ENCODE results near the gene ZPBP. TPM values are rescaled to one million over a fixed set of nuclear protein-coding genes. Genes with fewer than 3 reads are reported as not detected.
"Not testable (repeated sequence)": the region's sequence is repeated elsewhere in the genome, so short reads cannot be mapped to it uniquely, and the experiment has no call there.

The ZPBP gene
- total and polyA plus RNA-seq, 5 donors from 2014 or later: 0.28 TPM; not detected in 4

GRCh38 chr7:50041165-50041564, 51.9 kb downstream of the ZPBP start:
- H3K27me3 Mint-ChIP-seq: peaks cover 15% of the 10 kb centered on the region
- not testable (repeated sequence) for H3K36me3 Mint-ChIP-seq; H3K4me1 Mint-ChIP-seq; H3K4me3 Mint-ChIP-seq; H3K27ac Mint-ChIP-seq; H3K9me3 ChIP-seq (ENCODE audit: control insufficient read depth in 2 of 2, low read length in 2 of 2); DNase-seq; ATAC-seq (ENCODE audit: low read depth in 2 of 2); H3K4me3 ChIP-seq (ENCODE audit: low read depth, low read length); H3K27me3 ChIP-seq (ENCODE audit: control insufficient read depth, insufficient read depth, low read length); H3K27ac ChIP-seq (ENCODE audit: insufficient read depth, low read length, poor library complexity, severe bottlenecking); H3K4me1 ChIP-seq (ENCODE audit: control insufficient read depth, insufficient read depth, low read length, poor library complexity, severe bottlenecking); H3K36me3 ChIP-seq (ENCODE audit: control insufficient read depth, insufficient read depth, low read length)
- peaks cover 0 to 20% (median 6%) of the 10 kb centered on the region in 7 donors for H3K9me3 Mint-ChIP-seq

GRCh38 chr7:50037086-50037485, 56.0 kb downstream of the ZPBP start:
- Histone ChIP-seq H3K4me3 (ENCODE audit: low read depth, low read length) (no peak overlapping the region), H3K4me1 (ENCODE audit: control insufficient read depth, insufficient read depth, low read length, poor library complexity, severe bottlenecking) (no peaks in the 10 kb centered on the region), H3K27ac (ENCODE audit: insufficient read depth, low read length, poor library complexity, severe bottlenecking) (no peak overlapping the region), H3K27me3 (ENCODE audit: control insufficient read depth, insufficient read depth, low read length) (peaks cover 2% of the 10 kb centered on the region), H3K9me3 (ENCODE audit: control insufficient read depth in 2 of 2, low read length in 2 of 2) (no peaks in the 10 kb centered on the region), H3K36me3 (ENCODE audit: control insufficient read depth, insufficient read depth, low read length) (no peaks in the 10 kb centered on the region)
- Mint-ChIP-seq H3K9me3 (peaks cover 0 to 4% (median 0%) of the 10 kb centered on the region in 7 donors), H3K36me3 (no peaks in the 10 kb centered on the region), H3K4me3 (no peak overlapping the region), H3K27me3 (peaks cover 28% of the 10 kb centered on the region), H3K4me1 (no peaks in the 10 kb centered on the region), H3K27ac (no peak overlapping the region)
- DNase-seq (no peak), ATAC-seq (ENCODE audit: low read depth in 2 of 2) (no peak)

- Mint-ChIP-seq H3K4me1 (no peaks in the 10 kb centered on the region), H3K9me3 (peaks cover 0 to 8% (median 0%) of the 10 kb centered on the region in 7 donors), H3K4me3 (no peak overlapping the region), H3K36me3 (no peaks in the 10 kb centered on the region), H3K27ac (no peak overlapping the region), H3K27me3 (peaks cover 23% of the 10 kb centered on the region)
- no peaks in the 10 kb centered on the region for H3K36me3 ChIP-seq (ENCODE audit: control insufficient read depth, insufficient read depth, low read length)
- H3K27me3 ChIP-seq (ENCODE audit: control insufficient read depth, insufficient read depth, low read length): peaks cover 2% of the 10 kb centered on the region
- no peak for DNase-seq
- no peak overlapping the region for H3K4me3 ChIP-seq (ENCODE audit: low read depth, low read length)
- no peaks in the 10 kb centered on the region for H3K9me3 ChIP-seq (ENCODE audit: control insufficient read depth in 2 of 2, low read length in 2 of 2)
- no peaks in the 10 kb centered on the region for H3K4me1 ChIP-seq (ENCODE audit: control insufficient read depth, insufficient read depth, low read length, poor library complexity, severe bottlenecking)
- no peak overlapping the region for H3K27ac ChIP-seq (ENCODE audit: insufficient read depth, low read length, poor library complexity, severe bottlenecking)
- no peak for ATAC-seq (ENCODE audit: low read depth in 2 of 2)
Observed at GRCh38 chr7:50022991-50023390, 70.1 kb downstream of the ZPBP start.

- Histone ChIP-seq H3K27ac (ENCODE audit: insufficient read depth, low read length, poor library complexity, severe bottlenecking) (no peak overlapping the region), H3K4me1 (ENCODE audit: control insufficient read depth, insufficient read depth, low read length, poor library complexity, severe bottlenecking) (no peaks in the 10 kb centered on the region), H3K36me3 (ENCODE audit: control insufficient read depth, insufficient read depth, low read length) (no peaks in the 10 kb centered on the region), H3K9me3 (ENCODE audit: control insufficient read depth in 2 of 2, low read length in 2 of 2) (no peaks in the 10 kb centered on the region), H3K27me3 (ENCODE audit: control insufficient read depth, insufficient read depth, low read length) (peaks cover 2% of the 10 kb centered on the region), H3K4me3 (ENCODE audit: low read depth, low read length) (no peak overlapping the region)
- H3K36me3 Mint-ChIP-seq: no peaks in the 10 kb centered on the region
- no peak for ATAC-seq (ENCODE audit: low read depth in 2 of 2)
- H3K27ac Mint-ChIP-seq: no peak overlapping the region
- H3K27me3 Mint-ChIP-seq: peaks cover 23% of the 10 kb centered on the region
- H3K4me3 Mint-ChIP-seq: no peak overlapping the region
- no peak for DNase-seq
- H3K9me3 Mint-ChIP-seq: peaks cover 0 to 8% (median 0%) of the 10 kb centered on the region in 7 donors
- no peaks in the 10 kb centered on the region for H3K4me1 Mint-ChIP-seq
Observed at GRCh38 chr7:50022451-50022850, 70.6 kb downstream of the ZPBP start.

GRCh38 chr7:49995681-49996080, 97.4 kb downstream of the ZPBP start:
- Histone ChIP-seq H3K4me1 (ENCODE audit: control insufficient read depth, insufficient read depth, low read length, poor library complexity, severe bottlenecking) (no peaks in the 10 kb centered on the region), H3K4me3 (ENCODE audit: low read depth, low read length) (no peak overlapping the region), H3K27me3 (ENCODE audit: control insufficient read depth, insufficient read depth, low read length) (peaks cover 6% of the 10 kb centered on the region), H3K9me3 (ENCODE audit: control insufficient read depth in 2 of 2, low read length in 2 of 2) (no peaks in the 10 kb centered on the region), H3K36me3 (ENCODE audit: control insufficient read depth, insufficient read depth, low read length) (no peaks in the 10 kb centered on the region), H3K27ac (ENCODE audit: insufficient read depth, low read length, poor library complexity, severe bottlenecking) (no peak overlapping the region)
- Mint-ChIP-seq H3K4me1 (no peaks in the 10 kb centered on the region), H3K27ac (no peak overlapping the region), H3K4me3 (no peak overlapping the region), H3K9me3 (peaks cover 0 to 3% (median 0%) of the 10 kb centered on the region in 7 donors), H3K36me3 (no peaks in the 10 kb centered on the region), H3K27me3 (peaks cover 6% of the 10 kb centered on the region)
- no peak for ATAC-seq (ENCODE audit: low read depth in 2 of 2)
- no peak for DNase-seq

DNA sequence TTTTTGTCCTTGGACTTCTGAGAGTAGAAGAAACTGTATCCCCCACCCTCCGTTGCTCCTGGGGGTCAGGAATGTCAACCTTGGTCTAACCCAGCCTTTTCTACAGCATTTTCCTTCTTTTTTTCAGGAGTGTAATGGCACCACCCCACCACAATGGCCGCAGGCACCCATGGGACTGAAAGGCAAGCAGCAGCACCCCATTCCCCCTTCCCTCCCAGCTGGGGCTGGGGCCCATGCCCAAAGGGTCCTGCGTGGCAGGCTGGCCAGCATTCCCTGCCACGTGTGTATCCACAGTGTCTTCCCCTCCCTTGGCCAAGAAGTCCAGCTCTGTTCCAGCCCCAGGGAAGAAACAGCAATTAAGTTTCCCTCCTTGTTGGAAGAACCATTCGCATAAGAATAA, 106.9 kb downstream of the ZPBP start:
- H3K9me3 ChIP-seq (ENCODE audit: control insufficient read depth in 2 of 2, low read length in 2 of 2): peaks cover 9% of the 10 kb centered on the region in 2 experiments
- Mint-ChIP-seq H3K27me3 (peaks cover 16% of the 10 kb centered on the region), H3K4me1 (no peaks in the 10 kb centered on the region), H3K4me3 (no peak overlapping the region), H3K36me3 (no peaks in the 10 kb centered on the region), H3K27ac (no peak overlapping the region), H3K9me3 (peaks cover 0 to 24% (median 1%) of the 10 kb centered on the region in 7 donors)
- ATAC-seq (ENCODE audit: low read depth in 2 of 2) (no peak), DNase-seq (no peak)
- H3K27ac ChIP-seq (ENCODE audit: insufficient read depth, low read length, poor library complexity, severe bottlenecking): no peak overlapping the region
- no peaks in the 10 kb centered on the region for H3K36me3 ChIP-seq (ENCODE audit: control insufficient read depth, insufficient read depth, low read length)
- no peak overlapping the region for H3K4me3 ChIP-seq (ENCODE audit: low read depth, low read length)
- no peaks in the 10 kb centered on the region for H3K27me3 ChIP-seq (ENCODE audit: control insufficient read depth, insufficient read depth, low read length)
- H3K4me1 ChIP-seq (ENCODE audit: control insufficient read depth, insufficient read depth, low read length, poor library complexity, severe bottlenecking): no peaks in the 10 kb centered on the region

- H3K36me3 Mint-ChIP-seq: no peaks in the 10 kb centered on the region
- Histone ChIP-seq H3K4me1 (ENCODE audit: control insufficient read depth, insufficient read depth, low read length, poor library complexity, severe bottlenecking) (no peaks in the 10 kb centered on the region), H3K4me3 (ENCODE audit: low read depth, low read length) (no peak overlapping the region), H3K27me3 (ENCODE audit: control insufficient read depth, insufficient read depth, low read length) (no peaks in the 10 kb centered on the region), H3K27ac (ENCODE audit: insufficient read depth, low read length, poor library complexity, severe bottlenecking) (no peak overlapping the region), H3K36me3 (ENCODE audit: control insufficient read depth, insufficient read depth, low read length) (no peaks in the 10 kb centered on the region), H3K9me3 (ENCODE audit: control insufficient read depth in 2 of 2, low read length in 2 of 2) (no peaks in the 10 kb centered on the region)
- H3K27me3 Mint-ChIP-seq: no peaks in the 10 kb centered on the region
- H3K4me3 Mint-ChIP-seq: no peak overlapping the region
- no peaks in the 10 kb centered on the region for H3K9me3 Mint-ChIP-seq
- no peaks in the 10 kb centered on the region for H3K4me1 Mint-ChIP-seq
- no peak overlapping the region for H3K27ac Mint-ChIP-seq
- DNase-seq: peak in 1 of 3 donors; percentile 33
- ATAC-seq (ENCODE audit: low read depth in 2 of 2): no peak
Observed at GRCh38 chr7:49980465-49980864, 112.6 kb downstream of the ZPBP start.

GRCh38 chr7:49976238-49976637, 116.8 kb downstream of the ZPBP start:
- H3K4me1 ChIP-seq (ENCODE audit: control insufficient read depth, insufficient read depth, low read length, poor library complexity, severe bottlenecking): no peaks in the 10 kb centered on the region
- H3K36me3 ChIP-seq (ENCODE audit: control insufficient read depth, insufficient read depth, low read length): no peaks in the 10 kb centered on the region
- no peak overlapping the region for H3K27ac ChIP-seq (ENCODE audit: insufficient read depth, low read length, poor library complexity, severe bottlenecking)
- H3K36me3 Mint-ChIP-seq: no peaks in the 10 kb centered on the region
- DNase-seq (no peak), ATAC-seq (ENCODE audit: low read depth in 2 of 2) (no peak)
- no peaks in the 10 kb centered on the region for H3K9me3 ChIP-seq (ENCODE audit: control insufficient read depth in 2 of 2, low read length in 2 of 2)
- no peak overlapping the region for H3K4me3 ChIP-seq (ENCODE audit: low read depth, low read length)
- no peak overlapping the region for H3K27ac Mint-ChIP-seq
- no peaks in the 10 kb centered on the region for H3K9me3 Mint-ChIP-seq
- H3K4me3 Mint-ChIP-seq: no peak overlapping the region
- H3K4me1 Mint-ChIP-seq: no peaks in the 10 kb centered on the region
- no peaks in the 10 kb centered on the region for H3K27me3 ChIP-seq (ENCODE audit: control insufficient read depth, insufficient read depth, low read length)
- no peaks in the 10 kb centered on the region for H3K27me3 Mint-ChIP-seq

All from CD4-positive, CD25-positive, alpha-beta regulatory T cell (primary cell).